HEK293 (cell line): ENCODE data around the gene IL13.

Experiments used
- CTCF ChIA-PET: fragments of 350-600 bp; formaldehyde crosslinking; extraction: SDS; loops from one replicate; lab custom pipeline; 2021; ENCODE audit warnings: antibody characterized with exemption; lab: Yijun Ruan, JAX
- POLR2A ChIA-PET: fragments of 300-600 bp; formaldehyde crosslinking; extraction: SDS; loops from one replicate; lab custom pipeline; 2020; ENCODE audit warnings: antibody characterized with exemption, inconsistent platforms; lab: Yijun Ruan, JAX
- H3K27ac ChIP-seq: fragments of 200-500 bp; sonication (Bioruptor generic); 2 replicates; pipeline ENCODE4 v1.5.1; 2014; ENCODE audit warnings: low read depth, low read length, control low read depth, inconsistent platforms; ENCODE audit errors: extremely low read depth
- H3K36me3 ChIP-seq, 2 experiments: fragments of 200-500 bp in 1 of 2; sonication (Bioruptor generic) in 1 of 2; 1 replicate in 1 of 2; 2 replicates in 1 of 2; pipeline ENCODE4 v1.5.1; 2014 to 2017; ENCODE audit warnings: inconsistent platforms in 2 of 2, low read length in 2 of 2; ENCODE audit not compliant: control insufficient read depth in 2 of 2, insufficient read depth in 1 of 2
- H3K4me1 ChIP-seq: fragments of 200-500 bp; sonication (Bioruptor generic); 2 replicates; pipeline ENCODE4 v1.5.1; 2014; ENCODE audit warnings: mild to moderate bottlenecking, low read length, inconsistent platforms; ENCODE audit not compliant: control insufficient read depth, insufficient read depth
- H3K4me3 ChIP-seq: 2 replicates; pipeline ENCODE4 v1.5.1; 2011; ENCODE audit warnings: low read depth, mild to moderate bottlenecking, control low read depth, low read length, moderate library complexity
- H3K9me3 ChIP-seq: fragments of 200-500 bp; sonication (Bioruptor generic); 2 replicates; pipeline ENCODE4 v1.5.1; 2014; ENCODE audit warnings: low read depth, low read length, inconsistent platforms; ENCODE audit not compliant: control insufficient read depth, insufficient read depth
- HOXD13 ChIP-seq: sonication (generic); formaldehyde crosslinking; IDR thresholded peaks from 2 replicates; pipeline ENCODE4 v1.8.0; 2022; ENCODE audit warnings: missing genetic modification reagents, borderline replicate concordance
- KLF16 ChIP-seq: fragments of 450-650 bp; formaldehyde crosslinking; IDR thresholded peaks from 2 replicates; pipeline ENCODE4 v1.5.1; 2017; ENCODE audit warnings: missing biosample characterization, missing genetic modification characterization
- SCRT2 ChIP-seq: fragments of 450-650 bp; formaldehyde crosslinking; IDR thresholded peaks from 2 replicates; pipeline ENCODE4 v1.5.1; 2016; ENCODE audit warnings: missing biosample characterization, missing genetic modification characterization
- SETDB1 ChIP-seq: IDR thresholded peaks from one replicate; pipeline ENCODE4 v1.6.1; 2017; ENCODE audit warnings: mild to moderate bottlenecking, low read length, moderate library complexity, mixed read lengths; ENCODE audit not compliant: insufficient read length
- SP7 ChIP-seq: fragments of 450-650 bp; formaldehyde crosslinking; IDR thresholded peaks from 2 replicates; pipeline ENCODE4 v1.5.1; 2016; ENCODE audit warnings: missing biosample characterization, missing genetic modification characterization
- ZBTB1 ChIP-seq: fragments of 450-650 bp; formaldehyde crosslinking; IDR thresholded peaks from 2 replicates; pipeline ENCODE4 v1.5.1; 2016; ENCODE audit warnings: missing biosample characterization, missing genetic modification characterization
- ZBTB8A ChIP-seq: fragments of 450-650 bp; formaldehyde crosslinking; IDR thresholded peaks from 2 replicates; pipeline ENCODE4 v1.5.1; 2016; ENCODE audit warnings: missing biosample characterization, missing genetic modification characterization
- ZFP37 ChIP-seq: fragments of 450-650 bp; formaldehyde crosslinking; IDR thresholded peaks from 2 replicates; pipeline ENCODE4 v1.5.1; 2016; ENCODE audit warnings: missing biosample characterization, missing genetic modification characterization
- ZFP69B ChIP-seq: fragments of 450-650 bp; formaldehyde crosslinking; IDR thresholded peaks from 2 replicates; pipeline ENCODE4 v1.5.1; 2016; ENCODE audit warnings: missing biosample characterization, missing genetic modification characterization
- ZNF121 ChIP-seq: fragments of 450-650 bp; formaldehyde crosslinking; IDR thresholded peaks from 2 replicates; pipeline ENCODE4 v1.5.1; 2016; ENCODE audit warnings: missing biosample characterization, missing genetic modification characterization
- ZNF132 ChIP-seq: fragments of 450-650 bp; formaldehyde crosslinking; IDR thresholded peaks from 2 replicates; pipeline ENCODE4 v1.5.1; 2017; ENCODE audit warnings: missing biosample characterization, missing genetic modification characterization, borderline replicate concordance
- ZNF169 ChIP-seq: fragments of 450-650 bp; formaldehyde crosslinking; IDR thresholded peaks from 2 replicates; pipeline ENCODE4 v1.5.1; 2016; ENCODE audit warnings: missing biosample characterization, missing genetic modification characterization
- ZNF324 ChIP-seq: fragments of 450-650 bp; formaldehyde crosslinking; IDR thresholded peaks from 2 replicates; pipeline ENCODE4 v1.5.1; 2016; ENCODE audit warnings: missing biosample characterization, missing genetic modification characterization
- ZNF335 ChIP-seq: fragments of 450-650 bp; formaldehyde crosslinking; conservative IDR thresholded peaks from 2 replicates; pipeline ENCODE4 v1.5.1; 2016; ENCODE audit warnings: missing biosample characterization, missing genetic modification characterization
- ZNF426 ChIP-seq: fragments of 450-650 bp; formaldehyde crosslinking; IDR thresholded peaks from 2 replicates; pipeline ENCODE4 v1.5.1; 2017; ENCODE audit warnings: missing biosample characterization, missing genetic modification characterization, mild to moderate bottlenecking, inconsistent platforms, moderate library complexity
- ZNF521 ChIP-seq: fragments of 450-650 bp; formaldehyde crosslinking; IDR thresholded peaks from 2 replicates; pipeline ENCODE4 v1.5.1; 2017; ENCODE audit warnings: missing biosample characterization, mild to moderate bottlenecking, missing genetic modification characterization
- ZNF610 ChIP-seq: fragments of 450-650 bp; formaldehyde crosslinking; IDR thresholded peaks from 2 replicates; pipeline ENCODE4 v1.5.1; 2016; ENCODE audit warnings: missing biosample characterization, missing genetic modification characterization, borderline replicate concordance
- ZNF664 ChIP-seq: fragments of 450-650 bp; formaldehyde crosslinking; IDR thresholded peaks from 2 replicates; pipeline ENCODE4 v1.5.1; 2016; ENCODE audit warnings: missing biosample characterization, missing genetic modification characterization
- ZNF677 ChIP-seq: fragments of 450-650 bp; IDR thresholded peaks from 2 replicates; pipeline ENCODE4 v1.5.0; 2018; ENCODE audit warnings: missing biosample characterization, mild to moderate bottlenecking, missing genetic modification characterization, moderate library complexity
- ZNF837 ChIP-seq: fragments of 450-650 bp; formaldehyde crosslinking; IDR thresholded peaks from 2 replicates; pipeline ENCODE4 v1.5.1; 2016; ENCODE audit warnings: missing biosample characterization, missing genetic modification characterization
- TF ChIP-seq, protein P1 (sequence below): fragments of 450-650 bp; formaldehyde crosslinking; IDR thresholded peaks from 2 replicates; pipeline ENCODE4 v1.5.1; 2017; ENCODE audit warnings: missing biosample characterization, missing genetic modification characterization
- TF ChIP-seq, protein P2 (sequence below): fragments of 450-650 bp; formaldehyde crosslinking; IDR thresholded peaks from 2 replicates; pipeline ENCODE4 v1.5.1; 2016; ENCODE audit warnings: missing biosample characterization, missing genetic modification characterization

IL13 gene

DNA sequence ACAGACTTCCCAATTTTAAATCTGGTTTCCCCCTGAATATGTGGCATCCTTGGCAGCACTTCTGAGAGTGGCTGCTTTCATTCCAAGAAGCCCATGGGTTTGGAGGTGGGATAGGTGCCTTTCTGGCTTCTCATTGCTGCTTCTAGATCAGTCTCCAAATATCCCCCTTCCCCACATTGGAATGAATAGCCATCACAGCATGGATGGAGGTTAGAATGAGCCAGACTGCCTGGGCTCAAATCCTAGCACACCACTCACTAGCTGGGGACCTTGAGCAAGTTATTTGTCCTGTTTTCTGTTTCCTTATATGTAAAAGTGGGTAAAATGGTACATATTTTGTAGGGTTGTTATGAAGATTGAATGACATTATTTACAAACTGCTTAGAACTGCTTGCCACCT, 13.8 kb upstream of the IL13 start (continued):
- TF ChIP-seq, protein P1, sequence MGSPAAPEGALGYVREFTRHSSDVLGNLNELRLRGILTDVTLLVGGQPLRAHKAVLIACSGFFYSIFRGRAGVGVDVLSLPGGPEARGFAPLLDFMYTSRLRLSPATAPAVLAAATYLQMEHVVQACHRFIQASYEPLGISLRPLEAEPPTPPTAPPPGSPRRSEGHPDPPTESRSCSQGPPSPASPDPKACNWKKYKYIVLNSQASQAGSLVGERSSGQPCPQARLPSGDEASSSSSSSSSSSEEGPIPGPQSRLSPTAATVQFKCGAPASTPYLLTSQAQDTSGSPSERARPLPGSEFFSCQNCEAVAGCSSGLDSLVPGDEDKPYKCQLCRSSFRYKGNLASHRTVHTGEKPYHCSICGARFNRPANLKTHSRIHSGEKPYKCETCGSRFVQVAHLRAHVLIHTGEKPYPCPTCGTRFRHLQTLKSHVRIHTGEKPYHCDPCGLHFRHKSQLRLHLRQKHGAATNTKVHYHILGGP, result no peak
- TF ChIP-seq ZNF335 (tag by site-specific recombination), result no peak

DNA sequence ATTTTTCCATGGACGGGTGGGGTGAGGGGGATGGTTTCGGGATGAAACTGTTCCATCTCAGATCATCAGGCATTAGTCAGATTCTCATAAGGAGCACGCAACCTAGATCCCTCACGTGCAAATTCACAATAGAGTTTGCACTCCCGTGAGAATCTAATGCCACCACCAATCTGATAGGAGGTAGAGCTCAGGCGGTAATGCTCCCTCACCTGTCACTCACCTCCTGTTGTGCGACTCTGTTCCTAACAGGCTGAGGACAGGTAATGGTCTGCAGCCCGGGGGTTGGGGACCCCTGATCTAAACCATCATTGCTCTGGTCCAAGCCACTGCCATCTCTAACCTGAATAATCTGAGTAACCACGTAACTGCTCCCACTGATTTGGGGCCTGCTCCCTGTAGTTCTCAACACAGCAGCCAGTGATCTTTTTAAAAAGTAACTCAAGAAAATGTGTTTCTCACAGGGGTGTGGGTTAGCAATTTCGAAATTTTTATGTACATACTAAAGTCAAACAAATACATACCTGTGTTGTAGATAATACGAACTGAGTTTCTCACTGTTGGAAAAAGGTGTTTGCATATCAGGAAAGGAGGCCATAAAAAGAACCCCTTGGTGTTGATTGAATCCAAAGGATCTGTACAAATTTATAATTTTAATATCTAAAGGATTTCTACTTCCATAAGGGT, 11.2 kb upstream of the IL13 start:
- Histone ChIP-seq H3K27ac (no peak overlapping the region), H3K9me3 (no peaks in the 10 kb centered on the region), H3K36me3 (peaks cover 0 to 23% of the 10 kb centered on the region in 2 experiments; a peak in 2 of 3 replicates), H3K4me1 (no peaks in the 10 kb centered on the region), H3K4me3 (no peak overlapping the region)
- no peak for TF ChIP-seq ZNF521 (tag by site-specific recombination)
- TF ChIP-seq ZNF837, result no peak
- no peak for TF ChIP-seq SP7
- no peak for TF ChIP-seq ZNF677
- TF ChIP-seq HOXD13 (CRISPR knock-in tag), result no peak
- TF ChIP-seq ZNF324 (tag by site-specific recombination), result no peak
- CTCF ChIA-PET, result no interaction called here
- POLR2A ChIA-PET, result no interaction called here

DNA sequence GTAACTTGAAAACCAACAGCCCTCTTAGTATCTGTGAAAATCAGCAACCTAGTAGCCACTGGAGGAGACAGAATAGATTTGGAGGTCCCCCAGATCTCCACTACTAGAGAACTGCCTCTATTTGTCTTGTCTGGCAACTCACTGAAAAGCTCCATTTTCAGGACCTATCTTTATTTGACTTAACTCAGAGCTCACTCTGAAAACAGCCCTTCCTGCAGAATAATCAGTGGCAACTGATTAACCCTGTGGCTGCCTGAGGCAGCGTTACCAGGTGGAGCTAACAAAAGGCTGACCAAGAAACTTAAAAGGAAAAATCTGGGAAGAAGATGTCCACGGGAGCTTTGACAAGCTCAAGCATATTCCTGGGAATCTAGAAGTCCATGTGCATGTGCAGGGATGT, 10.5 kb upstream of the IL13 start:
- CTCF ChIA-PET, result interaction anchor here (1.2 kb wide), 1 partner anchor 121 kb away, joined by 4 read pairs; no protein-coding TSS in a partner anchor
- TF ChIP-seq ZNF132 (no peak), ZBTB1 (no peak)
- Histone ChIP-seq H3K9me3 (no peaks in the 10 kb centered on the region), H3K36me3 (peaks cover 0 to 16% of the 10 kb centered on the region in 2 experiments; a peak in 2 of 3 replicates), H3K4me3 (no peak overlapping the region), H3K27ac (no peak overlapping the region), H3K4me1 (no peaks in the 10 kb centered on the region)
- POLR2A ChIA-PET, result no interaction called here

DNA sequence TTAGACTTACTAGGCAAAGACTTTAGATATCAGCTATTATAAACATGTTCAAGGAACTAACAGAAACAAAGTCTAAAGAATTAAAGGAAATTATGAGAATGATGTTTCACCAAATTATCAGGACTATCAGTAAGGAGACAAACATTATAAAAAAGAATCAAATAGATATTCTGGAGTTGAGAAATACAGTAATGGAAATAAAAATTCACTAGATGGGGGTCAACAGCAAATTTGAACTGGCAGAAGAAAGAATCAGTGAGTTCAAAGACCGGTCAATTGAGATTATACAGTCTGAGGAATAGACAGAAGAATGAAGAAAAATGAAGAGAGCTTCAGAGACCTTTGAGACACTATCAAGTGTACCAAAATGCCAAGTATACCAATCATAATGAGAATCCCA, 9.6 kb upstream of the IL13 start:
- H3K36me3 ChIP-seq, result peaks cover 0 to 7% of the 10 kb centered on the region in 2 experiments; a peak in 1 of 3 replicates
- H3K27ac ChIP-seq, result no peak overlapping the region
- CTCF ChIA-PET, result interaction anchor here (1.2 kb wide), 1 partner anchor 122 kb away, joined by 4 read pairs; no protein-coding TSS in a partner anchor
- POLR2A ChIA-PET, result no interaction called here
- no peak overlapping the region for H3K4me3 ChIP-seq
- H3K4me1 ChIP-seq, result no peaks in the 10 kb centered on the region
- no peaks in the 10 kb centered on the region for H3K9me3 ChIP-seq
- no peak for TF ChIP-seq ZNF610 (tag by site-specific recombination)
- no peak for TF ChIP-seq ZFP37
- 0 out of 2 replicates have a peak, but pooled peaks have one; percentile 3 for TF ChIP-seq SCRT2 (tag by site-specific recombination)
- peak; percentile 51 for TF ChIP-seq SETDB1
- no peak for TF ChIP-seq ZNF121 (tag by site-specific recombination)

DNA sequence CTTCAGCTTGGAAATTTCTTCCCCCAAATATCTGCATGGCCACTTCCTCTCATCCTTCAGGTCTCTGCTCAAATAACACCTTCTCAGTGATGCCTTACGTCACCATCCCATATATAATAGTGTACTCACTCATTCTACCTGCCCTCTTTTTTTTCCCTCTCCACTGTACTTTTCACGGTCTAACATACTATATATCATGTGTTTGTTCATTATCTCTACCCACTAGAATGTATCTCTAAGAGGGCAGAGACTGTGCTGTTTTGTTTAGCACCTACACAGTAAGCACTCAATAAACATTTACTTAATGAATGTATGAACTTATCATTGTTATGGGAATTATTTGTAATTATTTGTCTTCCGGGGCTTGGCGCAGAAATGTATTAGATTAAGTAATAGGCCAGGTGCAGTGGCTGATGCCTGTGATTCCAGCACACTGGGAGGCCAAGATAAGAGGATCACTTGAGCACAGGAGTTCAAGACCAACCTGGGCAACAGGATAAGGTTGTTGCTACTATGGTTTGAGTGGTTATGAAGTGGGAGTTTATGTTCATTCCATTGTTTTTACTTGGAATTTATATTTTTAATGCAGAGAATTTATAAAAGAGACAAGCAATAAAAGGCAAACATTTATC, 6.0 kb upstream of the IL13 start:
- no peaks in the 10 kb centered on the region for H3K4me1 ChIP-seq
- no peak for TF ChIP-seq ZNF169 (tag by site-specific recombination)
- no peak for TF ChIP-seq ZNF426 (tag by site-specific recombination)
- no peak for TF ChIP-seq ZNF132
- TF ChIP-seq ZBTB8A, result no peak
- no peak for TF ChIP-seq ZFP69B (tag by site-specific recombination)
- TF ChIP-seq, protein P2, sequence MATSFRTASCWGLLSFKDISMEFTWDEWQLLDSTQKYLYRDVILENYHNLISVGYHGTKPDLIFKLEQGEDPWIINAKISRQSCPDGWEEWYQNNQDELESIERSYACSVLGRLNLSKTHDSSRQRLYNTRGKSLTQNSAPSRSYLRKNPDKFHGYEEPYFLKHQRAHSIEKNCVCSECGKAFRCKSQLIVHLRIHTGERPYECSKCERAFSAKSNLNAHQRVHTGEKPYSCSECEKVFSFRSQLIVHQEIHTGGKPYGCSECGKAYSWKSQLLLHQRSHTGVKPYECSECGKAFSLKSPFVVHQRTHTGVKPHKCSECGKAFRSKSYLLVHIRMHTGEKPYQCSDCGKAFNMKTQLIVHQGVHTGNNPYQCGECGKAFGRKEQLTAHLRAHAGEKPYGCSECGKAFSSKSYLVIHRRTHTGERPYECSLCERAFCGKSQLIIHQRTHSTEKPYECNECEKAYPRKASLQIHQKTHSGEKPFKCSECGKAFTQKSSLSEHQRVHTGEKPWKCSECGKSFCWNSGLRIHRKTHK (tag by site-specific recombination), result no peak
- TF ChIP-seq ZNF664 (tag by site-specific recombination), result 0 out of 2 replicates have a peak, but pooled peaks have one; percentile 27
- TF ChIP-seq KLF16, result no peak
- POLR2A ChIA-PET, result no interaction called here

More for the DNA sequence above, 6.0 kb upstream of the IL13 start:
- no peaks in the 10 kb centered on the region for H3K9me3 ChIP-seq
- no peaks in the 10 kb centered on the region for H3K36me3 ChIP-seq
- CTCF ChIA-PET, result interaction anchor here (0.7 kb wide), 1 partner anchor 158 kb away, joined by 4 read pairs; no protein-coding TSS in a partner anchor
- no peak overlapping the region for H3K4me3 ChIP-seq
- H3K27ac ChIP-seq, result no peak overlapping the region
